WTC11 (cell line): ENCODE data around the gene SLC17A4.

ENCODE experiments used
- ATF6 ChIP-seq: sonication (generic); formaldehyde crosslinking; IDR thresholded peaks from 2 replicates; pipeline ENCODE4 v1.8.1; 2023; ENCODE audit warnings: mild to moderate bottlenecking, missing genetic modification reagents
- CREB1 ChIP-seq: sonication (generic); formaldehyde crosslinking; IDR thresholded peaks from 2 replicates; pipeline ENCODE4 v1.8.0; 2023; ENCODE audit warnings: mild to moderate bottlenecking, missing genetic modification reagents
- CTCF ChIP-seq: fragments of 200-600 bp; IDR thresholded peaks from 2 replicates; pipeline ENCODE4 v1.8.0; 2022; ENCODE audit warnings: antibody characterized with exemption
- ELF4 ChIP-seq: sonication (generic); formaldehyde crosslinking; IDR thresholded peaks from 2 replicates; pipeline ENCODE4 v1.8.1; 2022; ENCODE audit warnings: low read depth, mild to moderate bottlenecking, moderate library complexity, missing genetic modification reagents
- ETV6 ChIP-seq: sonication (generic); formaldehyde crosslinking; IDR thresholded peaks from 2 replicates; pipeline ENCODE4 v1.8.1; 2022; ENCODE audit warnings: mild to moderate bottlenecking, missing genetic modification reagents
- FOXP1 ChIP-seq: sonication (generic); formaldehyde crosslinking; IDR thresholded peaks from 2 replicates; pipeline ENCODE4 v1.8.0; 2022; ENCODE audit warnings: missing genetic modification reagents, mild to moderate bottlenecking, moderate library complexity, borderline replicate concordance
- MAX ChIP-seq: sonication (generic); formaldehyde crosslinking; IDR thresholded peaks from 2 replicates; pipeline ENCODE4 v1.8.0; 2022; ENCODE audit warnings: mild to moderate bottlenecking, missing genetic modification reagents
- SP1 ChIP-seq: sonication (generic); formaldehyde crosslinking; conservative IDR thresholded peaks from 2 replicates; pipeline ENCODE4 v1.8.1; 2022; ENCODE audit warnings: missing genetic modification reagents
- ZNF416 ChIP-seq: fragments of 250-450 bp; sonication (Bioruptor Pico); IDR thresholded peaks from 2 replicates; pipeline ENCODE4 v1.9.0; 2021; ENCODE audit warnings: mild to moderate bottlenecking, inconsistent platforms
- TF ChIP-seq, protein P1 (sequence below): sonication (generic); formaldehyde crosslinking; IDR thresholded peaks from 2 replicates; pipeline ENCODE4 v1.8.1; 2023; ENCODE audit warnings: mild to moderate bottlenecking, missing genetic modification reagents, moderate library complexity
- TF ChIP-seq, protein P2 (sequence below): sonication (generic); formaldehyde crosslinking; IDR thresholded peaks from 2 replicates; pipeline ENCODE4 v1.8.0; 2022; ENCODE audit warnings: mild to moderate bottlenecking, missing genetic modification reagents

DNA sequence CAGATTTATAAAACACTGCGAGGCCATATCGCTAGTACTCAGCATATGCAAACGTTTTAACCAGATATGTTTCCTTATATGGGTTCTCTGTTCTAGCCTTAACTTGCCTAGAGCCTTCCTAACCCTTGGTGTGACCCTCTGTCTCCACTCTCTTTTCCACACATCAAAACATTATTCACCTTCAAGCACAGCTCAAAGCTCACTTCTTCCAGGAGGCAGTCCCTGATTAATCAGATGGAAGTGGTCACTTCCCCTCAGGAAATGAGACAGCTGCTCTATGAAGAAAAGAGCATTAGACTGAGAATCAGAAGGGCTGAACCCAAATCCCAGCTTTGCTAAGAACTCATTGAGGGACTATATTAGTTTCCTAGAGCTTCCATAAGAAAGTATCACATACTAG lies 39.8 kb upstream of the SLC17A4 start:
- TF ChIP-seq FOXP1 (CRISPR knock-in tag) (no peak), CTCF (no peak), ETV6 (CRISPR knock-in tag) (no peak), ELF4 (CRISPR knock-in tag) (no peak), CREB1 (no peak), SP1 (no peak), ATF6 (CRISPR knock-in tag) (no peak), MAX (CRISPR knock-in tag) (no peak), ZNF416 (CRISPR knock-in tag) (no peak)
- TF ChIP-seq, protein P1, sequence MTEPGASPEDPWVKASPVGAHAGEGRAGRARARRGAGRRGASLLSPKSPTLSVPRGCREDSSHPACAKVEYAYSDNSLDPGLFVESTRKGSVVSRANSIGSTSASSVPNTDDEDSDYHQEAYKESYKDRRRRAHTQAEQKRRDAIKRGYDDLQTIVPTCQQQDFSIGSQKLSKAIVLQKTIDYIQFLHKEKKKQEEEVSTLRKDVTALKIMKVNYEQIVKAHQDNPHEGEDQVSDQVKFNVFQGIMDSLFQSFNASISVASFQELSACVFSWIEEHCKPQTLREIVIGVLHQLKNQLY, result no peak
- TF ChIP-seq, protein P2, sequence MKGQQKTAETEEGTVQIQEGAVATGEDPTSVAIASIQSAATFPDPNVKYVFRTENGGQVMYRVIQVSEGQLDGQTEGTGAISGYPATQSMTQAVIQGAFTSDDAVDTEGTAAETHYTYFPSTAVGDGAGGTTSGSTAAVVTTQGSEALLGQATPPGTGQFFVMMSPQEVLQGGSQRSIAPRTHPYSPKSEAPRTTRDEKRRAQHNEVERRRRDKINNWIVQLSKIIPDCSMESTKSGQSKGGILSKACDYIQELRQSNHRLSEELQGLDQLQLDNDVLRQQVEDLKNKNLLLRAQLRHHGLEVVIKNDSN (CRISPR knock-in tag), result no peak
